ENCODE results near the gene UVSSA. TPM values are rescaled to one million over a fixed set of nuclear protein-coding genes. Genes with fewer than 3 reads are reported as not detected.

Gene UVSSA
- total and polyA plus RNA-seq, 2 donors (not counting 1 experiment from before 2014, with no cell fraction given): 34.6 to 40.5 TPM

DNA sequence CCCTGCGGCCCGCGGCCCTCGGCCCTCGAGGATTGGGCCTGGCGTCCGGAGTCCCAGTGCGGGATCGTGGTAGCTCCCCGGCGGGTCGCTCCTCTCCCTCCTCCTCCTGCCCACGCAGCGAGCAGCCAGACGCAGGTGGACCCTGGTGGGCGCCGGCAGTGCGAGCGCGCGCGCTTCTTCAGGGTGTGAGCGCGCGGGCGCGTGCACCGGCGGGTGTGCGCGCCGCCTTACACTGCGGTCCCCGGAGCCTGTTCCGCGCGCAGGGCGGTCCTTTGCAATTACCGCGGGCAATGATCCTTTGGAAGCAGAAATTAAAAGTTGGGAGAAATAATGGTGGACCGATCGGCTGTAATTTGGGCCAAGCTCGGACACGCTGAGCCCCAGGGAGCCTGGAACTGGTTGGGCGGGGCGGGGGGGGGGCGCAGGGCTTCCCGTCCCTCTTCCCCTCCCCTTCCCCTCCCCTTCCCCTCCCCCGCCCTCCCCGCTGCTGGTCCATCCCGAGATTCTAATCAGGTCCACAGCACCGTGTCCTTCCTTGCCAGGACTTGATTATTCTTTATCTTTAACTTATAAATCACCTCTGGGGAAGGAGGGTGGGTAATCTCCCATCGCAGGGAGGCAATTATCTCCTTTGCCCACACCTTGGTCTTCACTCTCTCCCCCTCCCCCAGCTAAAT, 60.8 kb downstream of the UVSSA start:
- Histone ChIP-seq H3K79me2 (ENCODE audit: control insufficient read depth, insufficient read depth, low read length) (no peaks in the 10 kb centered on the region), H3K36me3 (replicated peaks in 1 of 2; ENCODE audit: control extremely low read depth in 1 of 2, control insufficient read depth in 1 of 2, extremely low read depth in 1 of 2, insufficient read depth in 2 of 2, low read length in 1 of 2) (no peaks in the 10 kb centered on the region), H3K4me1 (ENCODE audit: control insufficient read depth in 2 of 2, insufficient read depth in 2 of 2, low read length in 2 of 2) (peaks cover 6 to 28% of the 10 kb centered on the region in 2 donors), H3K9ac (ENCODE audit: low read length) (no peak overlapping the region), H3K4me2 (replicated peaks; ENCODE audit: low read depth, low read length, poor library complexity, severe bottlenecking) (peak overlapping the region; percentile 48), H4K20me1 (ENCODE audit: control insufficient read depth, insufficient read depth, low read length, poor library complexity, severe bottlenecking) (no peaks in the 10 kb centered on the region), H3K27me3 (replicated peaks in 1 of 4; ENCODE audit: control extremely low read depth in 1 of 4, control insufficient read depth in 3 of 4, insufficient read depth in 4 of 4, low read length in 3 of 4) (peaks cover 0 to 77% (median 37%) of the 10 kb centered on the region in 4 experiments), H3K27ac (ENCODE audit: low read length in 2 of 2) (no peak overlapping the region), H3K4me3 (ENCODE audit: control extremely low read depth in 1 of 5, extremely low read depth in 1 of 5, insufficient read depth in 1 of 5, low read depth in 2 of 5, low read length in 4 of 5) (no peak overlapping the region), H3K9me3 (ENCODE audit: control extremely low read depth in 1 of 3, control insufficient read depth in 2 of 3, insufficient read depth in 1 of 3, low read length in 2 of 3) (peaks cover 0 to 73% (median 0%) of the 10 kb centered on the region in 3 donors), H2AFZ (ENCODE audit: insufficient read depth, low read depth, low read length, poor library complexity, severe bottlenecking) (no peak overlapping the region)
- H3K4me3 Mint-ChIP-seq: no peak overlapping the region
- H3K27ac Mint-ChIP-seq: no peak overlapping the region
- 14% methylated on average over 43 of the region's 53 CpGs for WGBS (ENCODE audit: insufficient coverage)
- DNase-seq: no peak
- peaks cover 35% of the 10 kb centered on the region for H3K27me3 Mint-ChIP-seq
- POLR2A ChIA-PET: no interaction called here
- no peaks in the 10 kb centered on the region for H3K9me3 Mint-ChIP-seq (ENCODE audit: insufficient read depth)
- no peak for TF ChIP-seq CTCF (IDR thresholded peaks at IDR 0.05)
- TF ChIP-seq EZH2 (IDR thresholded peaks at IDR 0.05; ENCODE audit: borderline replicate concordance, insufficient read depth, low read depth, low read length, poor library complexity, severe bottlenecking): no peak
- peaks cover 7% of the 10 kb centered on the region for H3K4me1 Mint-ChIP-seq
- no peak for ATAC-seq (ENCODE audit: low read depth)
- intact Hi-C loops (cut with micrococcal nuclease): no loop called here
- CTCF ChIA-PET: no interaction called here

GRCh38 chr4:1408418-1408817, 61.4 kb downstream of the UVSSA start:
- peak overlapping the region; percentile 15 for H3K27ac Mint-ChIP-seq
- H3K4me2 ChIP-seq (replicated peaks; ENCODE audit: low read depth, low read length, poor library complexity, severe bottlenecking): no peak overlapping the region
- H3K27me3 Mint-ChIP-seq: peaks cover 36% of the 10 kb centered on the region

More at GRCh38 chr4:1408418-1408817, 61.4 kb downstream of the UVSSA start:
- POLR2A ChIA-PET: no interaction called here
- Histone ChIP-seq H3K36me3 (replicated peaks in 1 of 2; ENCODE audit: control extremely low read depth in 1 of 2, control insufficient read depth in 1 of 2, extremely low read depth in 1 of 2, insufficient read depth in 2 of 2, low read length in 1 of 2) (no peaks in the 10 kb centered on the region), H3K27ac (ENCODE audit: low read length in 2 of 2) (no peak overlapping the region), H3K27me3 (replicated peaks in 1 of 4; ENCODE audit: control extremely low read depth in 1 of 4, control insufficient read depth in 3 of 4, insufficient read depth in 4 of 4, low read length in 3 of 4) (peaks cover 0 to 83% (median 40%) of the 10 kb centered on the region in 4 experiments), H3K4me1 (ENCODE audit: control insufficient read depth in 2 of 2, insufficient read depth in 2 of 2, low read length in 2 of 2) (peaks cover 6 to 28% of the 10 kb centered on the region in 2 donors), H3K9ac (ENCODE audit: low read length) (no peak overlapping the region), H3K4me3 (ENCODE audit: control extremely low read depth in 1 of 5, extremely low read depth in 1 of 5, insufficient read depth in 1 of 5, low read depth in 2 of 5, low read length in 4 of 5) (no peak overlapping the region), H2AFZ (ENCODE audit: insufficient read depth, low read depth, low read length, poor library complexity, severe bottlenecking) (no peak overlapping the region), H3K9me3 (ENCODE audit: control extremely low read depth in 1 of 3, control insufficient read depth in 2 of 3, insufficient read depth in 1 of 3, low read length in 2 of 3) (peaks cover 0 to 77% (median 0%) of the 10 kb centered on the region in 3 donors), H3K79me2 (ENCODE audit: control insufficient read depth, insufficient read depth, low read length) (no peaks in the 10 kb centered on the region), H4K20me1 (ENCODE audit: control insufficient read depth, insufficient read depth, low read length, poor library complexity, severe bottlenecking) (no peaks in the 10 kb centered on the region)
- CTCF ChIA-PET: no interaction called here
- intact Hi-C loops (cut with micrococcal nuclease): no loop called here
- WGBS (ENCODE audit: insufficient coverage): 20% methylated on average over 19 of the region's 22 CpGs
- Mint-ChIP-seq H3K4me1 (peaks cover 7% of the 10 kb centered on the region), H3K9me3 (ENCODE audit: insufficient read depth) (no peaks in the 10 kb centered on the region), H3K4me3 (peak overlapping the region; percentile 43)
- no peak for TF ChIP-seq CTCF (IDR thresholded peaks at IDR 0.05)
- TF ChIP-seq EZH2 (IDR thresholded peaks at IDR 0.05; ENCODE audit: borderline replicate concordance, insufficient read depth, low read depth, low read length, poor library complexity, severe bottlenecking): no peak
- DNase-seq (no peak), ATAC-seq (ENCODE audit: low read depth) (no peak)

All from B cell (primary cell).